Neural cell (in vitro differentiated cells): ENCODE measurements around the gene KIF21B.

Experiments used
- CTCF ChIP-seq: fragments of 450-650 bp; IDR thresholded peaks from 2 replicates; pipeline ENCODE4 v1.5.1; 2014; ENCODE audit warnings: antibody characterized with exemption, mild to moderate bottlenecking, moderate library complexity; ENCODE audit not compliant: poor library complexity, severe bottlenecking
- MXI1 ChIP-seq: fragments of 450-650 bp; conservative IDR thresholded peaks from 2 replicates; pipeline ENCODE4 v1.6.1; 2014; ENCODE audit warnings: antibody characterized with exemption, mild to moderate bottlenecking; ENCODE audit not compliant: poor library complexity, severe bottlenecking
- POLR2AphosphoS5 ChIP-seq: IDR thresholded peaks from 2 replicates; pipeline ENCODE4 v1.6.1; 2012
- REST ChIP-seq: IDR thresholded peaks from 2 replicates; pipeline ENCODE4 v1.6.1; 2012; ENCODE audit warnings: borderline replicate concordance
- SMC3 ChIP-seq: fragments of 450-650 bp; conservative IDR thresholded peaks from 2 replicates; pipeline ENCODE4 v1.6.1; 2014; ENCODE audit warnings: antibody characterized with exemption, mild to moderate bottlenecking, moderate library complexity; ENCODE audit not compliant: poor library complexity

GRCh38 chr1:201039418-201039817 lies 15.9 kb upstream of the KIF21B start:
- TF ChIP-seq CTCF (no peak), MXI1 (no peak), POLR2AphosphoS5 (no peak), SMC3 (no peak), REST (no peak)
